ENCODE data around the gene PHPT1. TPM values are rescaled to one million over a fixed set of nuclear protein-coding genes. Genes with fewer than 3 reads are reported as not detected.
A peak's percentile ranks its signal among the peaks of the same experiment; 100 is the strongest.

Gene PHPT1
- total and polyA plus RNA-seq, 2 of the 13 experiments (the other 11 are each of a cell fraction or from before 2014, with no cell fraction given), result 189 to 192 TPM

DNA sequence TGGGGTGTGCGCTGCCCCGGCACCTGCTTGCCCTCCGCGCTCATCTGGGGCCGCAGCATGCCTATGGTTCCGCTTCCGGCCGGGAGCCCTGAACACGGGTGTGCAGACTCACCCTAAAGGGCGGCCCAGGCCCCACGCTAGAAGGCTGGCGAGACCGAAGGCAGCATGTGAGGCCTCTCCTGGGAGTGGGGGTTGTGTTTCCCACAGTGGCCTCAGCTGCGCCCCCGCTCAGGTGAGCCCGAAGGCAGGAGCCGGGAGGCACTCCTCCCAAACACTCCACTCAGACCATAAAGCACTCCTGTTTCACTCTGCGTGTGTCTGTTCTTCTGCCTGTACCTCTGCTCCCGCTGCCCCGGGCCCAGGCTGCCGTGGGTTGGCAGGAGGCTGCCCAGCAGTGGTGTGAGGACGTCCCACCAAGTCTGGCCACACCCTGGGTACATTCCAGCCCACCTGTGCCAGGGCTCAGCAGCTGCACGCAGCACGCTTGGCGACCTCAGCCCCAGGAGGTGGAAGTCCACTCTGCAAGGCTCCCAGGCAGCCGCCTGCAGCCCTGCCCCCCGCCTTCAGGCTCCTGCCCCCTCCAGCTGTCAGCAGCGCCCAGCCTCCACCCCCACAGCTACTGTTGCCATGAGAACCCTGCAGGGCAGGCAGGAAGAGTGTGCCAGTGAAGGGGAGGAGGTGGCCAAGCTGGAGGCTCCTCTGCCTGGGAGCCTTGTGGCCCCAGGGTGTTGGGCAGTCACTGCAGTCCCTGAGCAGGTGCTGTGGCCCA is 8.1 kb upstream of the PHPT1 start:
- ChIA-PET POLR2A (interaction anchor here (1.5 to 1.7 kb wide), 2 partner anchors 45 to 50 kb away, joined by 3 to 5 read pairs; partner anchors contain the start of genes TMEM141 and TRAF2), CTCF (ENCODE audit: low intra/inter-chr PET ratio, low total read pairs) (interaction anchor here (0.9 kb wide), 1 partner anchor 49 kb away, joined by 3 read pairs; no protein-coding TSS in a partner anchor)
- Histone ChIP-seq H3K4me1 (ENCODE audit: insufficient read depth, low read length) (peaks cover 41% of the 10 kb centered on the region), H3K9ac (ENCODE audit: insufficient read depth, low read depth, low read length) (no peak overlapping the region), H4K20me1 (ENCODE audit: insufficient read depth, low read length) (no peaks in the 10 kb centered on the region), H3K36me3 (replicated peaks in 1 of 2; ENCODE audit: control insufficient read depth in 1 of 2, insufficient read depth in 2 of 2, low read length in 2 of 2) (peaks cover 9 to 10% of the 10 kb centered on the region in 2 experiments; a peak in 3 of 5 replicates), H2AFZ (ENCODE audit: low read length) (no peak overlapping the region), H3K4me2 (ENCODE audit: low read depth, low read length) (peak overlapping the region; percentile 77), H3K9me3 (ENCODE audit: low read length) (no peaks in the 10 kb centered on the region), H3K27me3 (ENCODE audit: control insufficient read depth in 1 of 2, insufficient read depth in 2 of 2, low read length in 2 of 2) (no peaks in the 10 kb centered on the region), H3K4me3 (replicated peaks in 1 of 3; ENCODE audit: insufficient read depth in 1 of 3, low read depth in 2 of 3, low read length in 3 of 3) (peak overlapping the region in 1 of 3 experiments; percentile 73; a peak in 1 of 6 replicates), H3K79me2 (ENCODE audit: insufficient read depth, low read length) (no peaks in the 10 kb centered on the region), H3K27ac (ENCODE audit: extremely low read length, insufficient read depth, low read length) (peak overlapping the region; percentile 62)
- intact Hi-C loops (cut with micrococcal nuclease; ENCODE audit: unreplicated experiment), result no loop called here
- ATAC-seq (peak; percentile 39), DNase-seq (ENCODE audit: low spot score) (peak; percentile 73), FAIRE-seq (peak; percentile 67)
- in situ Hi-C loops (cut with HindIII; ENCODE audit: extremely low pct_ligation_motif_present, low pct_unique_long_range_greater_than_20kb), result loop anchor here (10.0 kb wide), 1 partner anchor 194 kb away; the partner anchor contains the start of gene FUT7
- 61% methylated on average over 14 of the region's 28 CpGs for WGBS (ENCODE audit: low lambda C conversion rate)
- no TSS peak for BruUV-seq (replicated peaks)
- TF ChIP-seq MEF2D (CRISPR knock-in tag; IDR thresholded peaks at IDR 0.05) (no peak), ZBTB8A (CRISPR knock-in tag; IDR thresholded peaks at IDR 0.05; ENCODE audit: borderline replicate concordance, low read depth) (peak; percentile 63; the same call in 1 of the 2 replicates), NR2F1 (CRISPR knock-in tag; IDR thresholded peaks at IDR 0.05) (no peak), SMAD9 (CRISPR knock-in tag; IDR thresholded peaks at IDR 0.05) (no peak), MIER3 (CRISPR knock-in tag; IDR thresholded peaks at IDR 0.05; ENCODE audit: borderline replicate concordance) (no peak), NPAS2 (CRISPR knock-in tag; IDR thresholded peaks at IDR 0.05; ENCODE audit: borderline replicate concordance) (no peak), ZNF780A (CRISPR knock-in tag; IDR thresholded peaks at IDR 0.05) (no peak), ZMYM3 (CRISPR knock-in tag; IDR thresholded peaks at IDR 0.05) (no peak), SRSF9 (IDR thresholded peaks at IDR 0.05; ENCODE audit: borderline replicate concordance, insufficient read depth, low read depth, low read length, poor library complexity, severe bottlenecking) (no peak), NFKB2 (CRISPR knock-in tag; IDR thresholded peaks at IDR 0.05; ENCODE audit: borderline replicate concordance) (no peak), SIX1 (CRISPR knock-in tag; IDR thresholded peaks at IDR 0.05; ENCODE audit: borderline replicate concordance) (no peak)
- TF ChIP-seq, protein P1, sequence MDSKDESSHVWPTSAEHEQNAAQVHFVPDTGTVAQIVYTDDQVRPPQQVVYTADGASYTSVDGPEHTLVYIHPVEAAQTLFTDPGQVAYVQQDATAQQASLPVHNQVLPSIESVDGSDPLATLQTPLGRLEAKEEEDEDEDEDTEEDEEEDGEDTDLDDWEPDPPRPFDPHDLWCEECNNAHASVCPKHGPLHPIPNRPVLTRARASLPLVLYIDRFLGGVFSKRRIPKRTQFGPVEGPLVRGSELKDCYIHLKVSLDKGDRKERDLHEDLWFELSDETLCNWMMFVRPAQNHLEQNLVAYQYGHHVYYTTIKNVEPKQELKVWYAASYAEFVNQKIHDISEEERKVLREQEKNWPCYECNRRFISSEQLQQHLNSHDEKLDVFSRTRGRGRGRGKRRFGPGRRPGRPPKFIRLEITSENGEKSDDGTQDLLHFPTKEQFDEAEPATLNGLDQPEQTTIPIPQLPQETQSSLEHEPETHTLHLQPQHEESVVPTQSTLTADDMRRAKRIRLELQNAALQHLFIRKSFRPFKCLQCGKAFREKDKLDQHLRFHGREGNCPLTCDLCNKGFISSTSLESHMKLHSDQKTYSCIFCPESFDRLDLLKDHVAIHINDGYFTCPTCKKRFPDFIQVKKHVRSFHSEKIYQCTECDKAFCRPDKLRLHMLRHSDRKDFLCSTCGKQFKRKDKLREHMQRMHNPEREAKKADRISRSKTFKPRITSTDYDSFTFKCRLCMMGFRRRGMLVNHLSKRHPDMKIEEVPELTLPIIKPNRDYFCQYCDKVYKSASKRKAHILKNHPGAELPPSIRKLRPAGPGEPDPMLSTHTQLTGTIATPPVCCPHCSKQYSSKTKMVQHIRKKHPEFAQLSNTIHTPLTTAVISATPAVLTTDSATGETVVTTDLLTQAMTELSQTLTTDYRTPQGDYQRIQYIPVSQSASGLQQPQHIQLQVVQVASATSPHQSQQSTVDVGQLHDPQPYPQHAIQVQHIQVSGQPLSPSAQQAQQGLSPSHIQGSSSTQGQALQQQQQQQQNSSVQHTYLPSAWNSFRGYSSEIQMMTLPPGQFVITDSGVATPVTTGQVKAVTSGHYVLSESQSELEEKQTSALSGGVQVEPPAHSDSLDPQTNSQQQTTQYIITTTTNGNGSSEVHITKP (CRISPR knock-in tag; IDR thresholded peaks at IDR 0.05; ENCODE audit: low read depth), result no peak

Measured in HepG2 (cell line).